HEK293 (cell line): ENCODE results near the gene CWC25.

ENCODE experiments used
- CTCF ChIA-PET: fragments of 350-600 bp; formaldehyde crosslinking; extraction: SDS; loops from one replicate; lab custom pipeline; 2021; ENCODE audit warnings: antibody characterized with exemption; lab: Yijun Ruan, JAX
- POLR2A ChIA-PET: fragments of 300-600 bp; formaldehyde crosslinking; extraction: SDS; loops from one replicate; lab custom pipeline; 2020; ENCODE audit warnings: antibody characterized with exemption, inconsistent platforms; lab: Yijun Ruan, JAX
- H3K27ac ChIP-seq: fragments of 200-500 bp; sonication (Bioruptor generic); 2 replicates; pipeline ENCODE4 v1.5.1; 2014; ENCODE audit warnings: low read depth, low read length, control low read depth, inconsistent platforms; ENCODE audit errors: extremely low read depth
- H3K36me3 ChIP-seq, 2 experiments: fragments of 200-500 bp in 1 of 2; sonication (Bioruptor generic) in 1 of 2; 1 replicate in 1 of 2; 2 replicates in 1 of 2; pipeline ENCODE4 v1.5.1; 2014 to 2017; ENCODE audit warnings: inconsistent platforms in 2 of 2, low read length in 2 of 2; ENCODE audit not compliant: control insufficient read depth in 2 of 2, insufficient read depth in 1 of 2
- H3K4me1 ChIP-seq: fragments of 200-500 bp; sonication (Bioruptor generic); 2 replicates; pipeline ENCODE4 v1.5.1; 2014; ENCODE audit warnings: mild to moderate bottlenecking, low read length, inconsistent platforms; ENCODE audit not compliant: control insufficient read depth, insufficient read depth
- H3K4me3 ChIP-seq: 2 replicates; pipeline ENCODE4 v1.5.1; 2011; ENCODE audit warnings: low read depth, mild to moderate bottlenecking, control low read depth, low read length, moderate library complexity
- H3K9me3 ChIP-seq: fragments of 200-500 bp; sonication (Bioruptor generic); 2 replicates; pipeline ENCODE4 v1.5.1; 2014; ENCODE audit warnings: low read depth, low read length, inconsistent platforms; ENCODE audit not compliant: control insufficient read depth, insufficient read depth
- BCL11A ChIP-seq: fragments of 450-650 bp; formaldehyde crosslinking; IDR thresholded peaks from 2 replicates; pipeline ENCODE4 v1.5.1; 2016; ENCODE audit warnings: low read depth, missing biosample characterization, missing genetic modification characterization
- FEZF1 ChIP-seq: fragments of 450-650 bp; formaldehyde crosslinking; IDR thresholded peaks from 2 replicates; pipeline ENCODE4 v1.5.1; 2016; ENCODE audit warnings: missing biosample characterization, missing genetic modification characterization
- GLI2 ChIP-seq: fragments of 450-650 bp; formaldehyde crosslinking; IDR thresholded peaks from 2 replicates; pipeline ENCODE4; 2017; ENCODE audit warnings: missing biosample characterization, missing genetic modification characterization, low read depth, borderline replicate concordance
- GLI4 ChIP-seq: fragments of 450-650 bp; formaldehyde crosslinking; IDR thresholded peaks from 2 replicates; pipeline ENCODE4 v1.5.1; 2016; ENCODE audit warnings: missing biosample characterization, missing genetic modification characterization
- GLIS1 ChIP-seq: fragments of 450-650 bp; formaldehyde crosslinking; IDR thresholded peaks from 2 replicates; pipeline ENCODE4 v1.5.1; 2016; ENCODE audit warnings: missing biosample characterization, missing genetic modification characterization
- OSR2 ChIP-seq: fragments of 450-650 bp; formaldehyde crosslinking; IDR thresholded peaks from 2 replicates; pipeline ENCODE4 v1.5.1; 2016; ENCODE audit warnings: missing biosample characterization, missing genetic modification characterization
- OVOL3 ChIP-seq: fragments of 450-650 bp; formaldehyde crosslinking; IDR thresholded peaks from 2 replicates; pipeline ENCODE4 v1.5.1; 2016; ENCODE audit warnings: missing biosample characterization, missing genetic modification characterization
- SALL2 ChIP-seq: fragments of 450-650 bp; formaldehyde crosslinking; IDR thresholded peaks from 2 replicates; pipeline ENCODE4 v1.5.0; 2017; ENCODE audit warnings: missing biosample characterization, mild to moderate bottlenecking, missing genetic modification characterization, borderline replicate concordance
- SCRT1 ChIP-seq: fragments of 450-650 bp; formaldehyde crosslinking; IDR thresholded peaks from 2 replicates; pipeline ENCODE4 v1.5.1; 2016; ENCODE audit warnings: missing biosample characterization, missing genetic modification characterization, borderline replicate concordance
- SCRT2 ChIP-seq: fragments of 450-650 bp; formaldehyde crosslinking; IDR thresholded peaks from 2 replicates; pipeline ENCODE4 v1.5.1; 2016; ENCODE audit warnings: missing biosample characterization, missing genetic modification characterization
- SP3 ChIP-seq: fragments of 450-650 bp; formaldehyde crosslinking; IDR thresholded peaks from 2 replicates; pipeline ENCODE4 v1.5.1; 2016; ENCODE audit warnings: missing biosample characterization, missing genetic modification characterization
- SP7 ChIP-seq: fragments of 450-650 bp; formaldehyde crosslinking; IDR thresholded peaks from 2 replicates; pipeline ENCODE4 v1.5.1; 2016; ENCODE audit warnings: missing biosample characterization, missing genetic modification characterization
- WT1 ChIP-seq: fragments of 450-650 bp; formaldehyde crosslinking; IDR thresholded peaks from 2 replicates; pipeline ENCODE4 v1.5.1; 2016; ENCODE audit warnings: missing biosample characterization, missing genetic modification characterization
- ZBTB17 ChIP-seq: fragments of 450-650 bp; formaldehyde crosslinking; IDR thresholded peaks from 2 replicates; pipeline ENCODE4 v1.5.1; 2016; ENCODE audit warnings: missing biosample characterization, missing genetic modification characterization
- ZBTB48 ChIP-seq: fragments of 450-650 bp; formaldehyde crosslinking; IDR thresholded peaks from 2 replicates; pipeline ENCODE4 v1.5.1; 2016; ENCODE audit warnings: missing biosample characterization, missing genetic modification characterization
- ZBTB8A ChIP-seq: fragments of 450-650 bp; formaldehyde crosslinking; IDR thresholded peaks from 2 replicates; pipeline ENCODE4 v1.5.1; 2016; ENCODE audit warnings: missing biosample characterization, missing genetic modification characterization
- ZEB2 ChIP-seq: fragments of 450-650 bp; formaldehyde crosslinking; IDR thresholded peaks from 2 replicates; pipeline ENCODE4 v1.5.1; 2016; ENCODE audit warnings: missing biosample characterization, missing genetic modification characterization
- ZFHX2 ChIP-seq: fragments of 450-650 bp; formaldehyde crosslinking; conservative IDR thresholded peaks from 2 replicates; pipeline ENCODE4 v1.5.1; 2016; ENCODE audit warnings: missing biosample characterization, missing genetic modification characterization
- ZFP37 ChIP-seq: fragments of 450-650 bp; formaldehyde crosslinking; IDR thresholded peaks from 2 replicates; pipeline ENCODE4 v1.5.1; 2016; ENCODE audit warnings: missing biosample characterization, missing genetic modification characterization
- ZNF174 ChIP-seq: fragments of 450-650 bp; formaldehyde crosslinking; IDR thresholded peaks from 2 replicates; pipeline ENCODE4 v1.5.0; 2017; ENCODE audit warnings: missing biosample characterization, mild to moderate bottlenecking, missing genetic modification characterization
- ZNF24 ChIP-seq: fragments of 450-650 bp; formaldehyde crosslinking; IDR thresholded peaks from 2 replicates; pipeline ENCODE4 v1.5.1; 2016; ENCODE audit warnings: missing biosample characterization, missing genetic modification characterization
- ZNF335 ChIP-seq: fragments of 450-650 bp; formaldehyde crosslinking; conservative IDR thresholded peaks from 2 replicates; pipeline ENCODE4 v1.5.1; 2016; ENCODE audit warnings: missing biosample characterization, missing genetic modification characterization
- ZSCAN23 ChIP-seq: fragments of 450-650 bp; formaldehyde crosslinking; IDR thresholded peaks from 2 replicates; pipeline ENCODE4 v1.5.1; 2016; ENCODE audit warnings: missing biosample characterization, missing genetic modification characterization
- TF ChIP-seq, protein P1 (sequence below): fragments of 450-650 bp; formaldehyde crosslinking; IDR thresholded peaks from 2 replicates; pipeline ENCODE4 v1.5.1; 2016; ENCODE audit warnings: missing biosample characterization, missing genetic modification characterization
- TF ChIP-seq, protein P2 (sequence below): fragments of 450-650 bp; formaldehyde crosslinking; IDR thresholded peaks from 2 replicates; pipeline ENCODE4 v1.5.1; 2016; ENCODE audit warnings: missing biosample characterization, missing genetic modification characterization
- TF ChIP-seq, protein P3 (sequence below): fragments of 450-650 bp; formaldehyde crosslinking; IDR thresholded peaks from 2 replicates; pipeline ENCODE4 v1.5.1; 2017; ENCODE audit warnings: missing biosample characterization, missing genetic modification characterization

Gene CWC25

GRCh38 chr17:38800237-38800760, 24.8 kb downstream of the CWC25 start:
- Histone ChIP-seq H3K4me1 (peaks cover 17% of the 10 kb centered on the region), H3K9me3 (no peaks in the 10 kb centered on the region), H3K36me3 (peaks cover 41 to 68% of the 10 kb centered on the region in 2 experiments), H3K27ac (peak overlapping the region; percentile 99), H3K4me3 (peak overlapping the region; percentile 83)
- POLR2A ChIA-PET: interaction anchor here (1.0 to 1.9 kb wide), 6 partner anchors 11 to 69 kb away, joined by 3 to 8 read pairs (median 4); partner anchors contain the start of gene LASP1
- TF ChIP-seq SCRT2 (tag by site-specific recombination): peak; percentile 99
- TF ChIP-seq ZNF174 (tag by site-specific recombination): no peak
- peak; percentile 64; the same call in 1 of the 2 replicates for TF ChIP-seq ZEB2
- TF ChIP-seq SCRT1: peak; percentile 96
- no peak for TF ChIP-seq SALL2 (tag by site-specific recombination)
- TF ChIP-seq BCL11A (tag by site-specific recombination): peak; percentile 76; the same call in 1 of the 2 replicates
- TF ChIP-seq ZBTB8A (tag by site-specific recombination): no peak; the same call in 1 of the 2 replicates
- TF ChIP-seq ZNF24 (tag by site-specific recombination): peak; percentile 54; the same call in 1 of the 2 replicates
- peak; percentile 91; the same call in 1 of the 2 replicates for TF ChIP-seq ZBTB17 (tag by site-specific recombination)
- TF ChIP-seq, protein P1, sequence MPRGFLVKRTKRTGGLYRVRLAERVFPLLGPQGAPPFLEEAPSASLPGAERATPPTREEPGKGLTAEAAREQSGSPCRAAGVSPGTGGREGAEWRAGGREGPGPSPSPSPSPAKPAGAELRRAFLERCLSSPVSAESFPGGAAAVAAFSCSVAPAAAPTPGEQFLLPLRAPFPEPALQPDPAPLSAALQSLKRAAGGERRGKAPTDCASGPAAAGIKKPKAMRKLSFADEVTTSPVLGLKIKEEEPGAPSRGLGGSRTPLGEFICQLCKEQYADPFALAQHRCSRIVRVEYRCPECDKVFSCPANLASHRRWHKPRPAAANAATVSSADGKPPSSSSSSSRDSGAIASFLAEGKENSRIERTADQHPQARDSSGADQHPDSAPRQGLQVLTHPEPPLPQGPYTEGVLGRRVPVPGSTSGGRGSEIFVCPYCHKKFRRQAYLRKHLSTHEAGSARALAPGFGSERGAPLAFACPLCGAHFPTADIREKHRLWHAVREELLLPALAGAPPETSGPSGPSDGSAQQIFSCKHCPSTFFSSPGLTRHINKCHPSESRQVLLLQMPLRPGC (tag by site-specific recombination): no peak; the same call in 1 of the 2 replicates
- TF ChIP-seq ZSCAN23 (tag by site-specific recombination): no peak
- 0 out of 2 replicates have a peak, but pooled peaks have one; percentile 6 for TF ChIP-seq ZFP37 (tag by site-specific recombination)
- peak; percentile 80 for TF ChIP-seq ZNF335 (tag by site-specific recombination)
- TF ChIP-seq SP7 (tag by site-specific recombination): peak; percentile 73
- TF ChIP-seq, protein P2, sequence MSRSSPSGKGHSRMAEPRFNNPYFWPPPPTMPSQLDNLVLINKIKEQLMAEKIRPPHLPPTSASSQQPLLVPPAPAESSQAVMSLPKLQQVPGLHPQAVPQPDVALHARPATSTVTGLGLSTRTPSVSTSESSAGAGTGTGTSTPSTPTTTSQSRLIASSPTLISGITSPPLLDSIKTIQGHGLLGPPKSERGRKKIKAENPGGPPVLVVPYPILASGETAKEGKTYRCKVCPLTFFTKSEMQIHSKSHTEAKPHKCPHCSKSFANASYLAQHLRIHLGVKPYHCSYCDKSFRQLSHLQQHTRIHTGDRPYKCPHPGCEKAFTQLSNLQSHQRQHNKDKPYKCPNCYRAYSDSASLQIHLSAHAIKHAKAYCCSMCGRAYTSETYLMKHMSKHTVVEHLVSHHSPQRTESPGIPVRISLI (tag by site-specific recombination): peak; percentile 11; the same call in 1 of the 2 replicates
- TF ChIP-seq OSR2 (tag by site-specific recombination): peak; percentile 60
- no peak for TF ChIP-seq GLI4 (tag by site-specific recombination)
- 0 out of 2 replicates have a peak, but pooled peaks have one; percentile 41 for TF ChIP-seq GLI2
- peak; percentile 93 for TF ChIP-seq OVOL3 (tag by site-specific recombination)
- peak; percentile 56; the same call in 1 of the 2 replicates for TF ChIP-seq WT1 (tag by site-specific recombination)
- TF ChIP-seq SP3: no peak
- peak; percentile 76 for TF ChIP-seq FEZF1 (tag by site-specific recombination)
- peak; percentile 31 for TF ChIP-seq ZFHX2 (tag by site-specific recombination)
- peak; percentile 79 for TF ChIP-seq GLIS1 (tag by site-specific recombination)
- TF ChIP-seq, protein P3, sequence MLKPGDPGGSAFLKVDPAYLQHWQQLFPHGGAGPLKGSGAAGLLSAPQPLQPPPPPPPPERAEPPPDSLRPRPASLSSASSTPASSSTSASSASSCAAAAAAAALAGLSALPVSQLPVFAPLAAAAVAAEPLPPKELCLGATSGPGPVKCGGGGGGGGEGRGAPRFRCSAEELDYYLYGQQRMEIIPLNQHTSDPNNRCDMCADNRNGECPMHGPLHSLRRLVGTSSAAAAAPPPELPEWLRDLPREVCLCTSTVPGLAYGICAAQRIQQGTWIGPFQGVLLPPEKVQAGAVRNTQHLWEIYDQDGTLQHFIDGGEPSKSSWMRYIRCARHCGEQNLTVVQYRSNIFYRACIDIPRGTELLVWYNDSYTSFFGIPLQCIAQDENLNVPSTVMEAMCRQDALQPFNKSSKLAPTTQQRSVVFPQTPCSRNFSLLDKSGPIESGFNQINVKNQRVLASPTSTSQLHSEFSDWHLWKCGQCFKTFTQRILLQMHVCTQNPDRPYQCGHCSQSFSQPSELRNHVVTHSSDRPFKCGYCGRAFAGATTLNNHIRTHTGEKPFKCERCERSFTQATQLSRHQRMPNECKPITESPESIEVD (tag by site-specific recombination): peak; percentile 87
- no peak for TF ChIP-seq ZBTB48 (tag by site-specific recombination)
- CTCF ChIA-PET: interaction anchor here (0.6 to 1.6 kb wide), 3 partner anchors 132 to 821 kb away, joined by 3 to 5 read pairs (median 3); no protein-coding TSS in a partner anchor
